GM12878 (cell line): ENCODE data around the gene KCNS1. TPM values are rescaled to one million over a fixed set of nuclear protein-coding genes. Genes with fewer than 3 reads are reported as not detected.

Experiments
- ATAC-seq: fragments of 200-7000 bp; cut with Tn5 transposase; 3 replicates; pipeline ENCODE4 v1.9.1; 2020; ENCODE audit warnings: mild to moderate bottlenecking, moderate library complexity
- BruUV-seq: library from RNA; stranded (reverse); fragments of 400-500 nt; replicated peaks from 2 replicates; lab custom pipeline; 2021; lab: Mats Ljungman, UMichigan
- CTCF ChIA-PET: fragments of 300-600 bp; sonication (Branson Sonifier 250); formaldehyde crosslinking; extraction: SDS; loops from one replicate; lab custom pipeline; 2021; ENCODE audit warnings: inconsistent platforms; lab: Yijun Ruan, JAX
- POLR2A ChIA-PET: fragments of 350-600 bp; formaldehyde crosslinking; extraction: SDS; loops from one replicate; lab custom pipeline; 2021; ENCODE audit warnings: inconsistent platforms; lab: Charles Lee
- RAD21 ChIA-PET: fragments of 300-600 bp; sonication (Branson Sonifier 250); formaldehyde crosslinking; loops from one replicate; lab custom pipeline; 2023; ENCODE audit warnings: antibody characterized with exemption; ENCODE audit not compliant: unreplicated experiment; lab: Charles Lee
- SMC1A ChIA-PET: fragments of 300-600 bp; sonication (Branson Sonifier 250); formaldehyde crosslinking; loops from one replicate; lab custom pipeline; 2023; ENCODE audit not compliant: unreplicated experiment, uncharacterized antibody; lab: Charles Lee
- DNase-seq: peaks from one replicate; pipeline ENCODE4 v3.0.0-alpha.2; 2011; ENCODE audit warnings: low read depth, low spot score
- FAIRE-seq: peaks from 3 replicates; lab custom pipeline; 2011; peaks lifted over from hg19 to GRCh38; lab: Jason Lieb, UNC
- H2AFZ ChIP-seq: 2 replicates; pipeline ENCODE4 v1.6.0; 2011; ENCODE audit warnings: low read depth, low read length, control low read depth; ENCODE audit not compliant: control insufficient read depth
- H3K27ac ChIP-seq: 2 replicates; pipeline ENCODE4 v1.5.1; 2011; ENCODE audit warnings: control low read depth; ENCODE audit not compliant: control insufficient read depth, insufficient read depth
- H3K27me3 ChIP-seq, 2 experiments: replicated peaks in 1 of 2; 2 replicates each; pipeline versions ENCODE4 v1.6.0 to v1.6.1; 2011; ENCODE audit warnings: low read length in 1 of 2; ENCODE audit not compliant: control insufficient read depth in 2 of 2, insufficient read depth in 2 of 2
- H3K36me3 ChIP-seq, 2 experiments: 2 replicates each; pipeline ENCODE4 v1.5.1; 2011; ENCODE audit warnings: low read length in 1 of 2; ENCODE audit not compliant: control insufficient read depth in 2 of 2, insufficient read depth in 2 of 2
- H3K4me1 ChIP-seq: 2 replicates; pipeline ENCODE4 v1.6.1; 2011; ENCODE audit warnings: mild to moderate bottlenecking, low read length, moderate library complexity, mixed read lengths; ENCODE audit not compliant: control insufficient read depth, insufficient read depth
- H3K4me2 ChIP-seq: 2 replicates; pipeline ENCODE4 v1.6.0; 2011; ENCODE audit warnings: control low read depth; ENCODE audit not compliant: control insufficient read depth, insufficient read depth
- H3K4me3 ChIP-seq: fragments of 200-600 bp; sonication (generic); 2 replicates; pipeline ENCODE4 v1.5.1; 2016
- H3K79me2 ChIP-seq: 2 replicates; pipeline ENCODE4 v1.6.0; 2011; ENCODE audit warnings: low read length; ENCODE audit not compliant: control insufficient read depth, insufficient read depth
- H3K9ac ChIP-seq: 2 replicates; pipeline ENCODE4 v1.8.0; 2011; ENCODE audit warnings: low read length, control low read depth, mixed read lengths; ENCODE audit not compliant: control insufficient read depth, insufficient read depth
- H3K9me3 ChIP-seq: replicated peaks from 3 replicates; pipeline ENCODE4 v1.5.1; 2011; ENCODE audit warnings: mild to moderate bottlenecking, low read length; ENCODE audit not compliant: control insufficient read depth, insufficient read depth
- H4K20me1 ChIP-seq: 2 replicates; pipeline ENCODE4 v1.6.0; 2011; ENCODE audit not compliant: control insufficient read depth, insufficient read depth
- CBFB ChIP-seq: IDR thresholded peaks from 2 replicates; pipeline ENCODE4 v1.6.1; 2016; ENCODE audit warnings: antibody characterized with exemption, low read depth
- CHD1 ChIP-seq: IDR thresholded peaks from 2 replicates; pipeline ENCODE4 v1.6.1; 2012; ENCODE audit warnings: low read depth, low read length, improper control_type of control experiment
- EZH2 ChIP-seq: IDR thresholded peaks from 2 replicates; pipeline ENCODE4 v1.6.1; 2012; ENCODE audit warnings: low read depth, mild to moderate bottlenecking, control low read depth, inconsistent platforms, low read length, borderline replicate concordance; ENCODE audit not compliant: control insufficient read depth
- FOXM1 ChIP-seq: IDR thresholded peaks from 2 replicates; pipeline ENCODE4 v1.6.1; 2012; ENCODE audit warnings: low read depth, mild to moderate bottlenecking, inconsistent platforms, low read length, moderate library complexity
- GABPA ChIP-seq: IDR thresholded peaks from 2 replicates; pipeline ENCODE4 v1.6.1; 2014; ENCODE audit warnings: antibody characterized with exemption, low read depth, mild to moderate bottlenecking, inconsistent platforms
- GATAD2B ChIP-seq: fragments of 450-650 bp; conservative IDR thresholded peaks from 2 replicates; pipeline ENCODE4 v1.6.1; 2017; ENCODE audit warnings: low read depth, mild to moderate bottlenecking, moderate library complexity
- JUND ChIP-seq: IDR thresholded peaks from 2 replicates; pipeline ENCODE4 v1.6.1; 2012; ENCODE audit warnings: low read depth, mild to moderate bottlenecking, low read length, improper control_type of control experiment, moderate library complexity
- RAD21 ChIP-seq: IDR thresholded peaks from 2 replicates; pipeline ENCODE4 v1.6.1; 2011; ENCODE audit warnings: mild to moderate bottlenecking, low read depth, low read length, moderate library complexity; ENCODE audit not compliant: insufficient read depth
- WGBS: methylation state at CpG from one replicate; pipeline ENCODE4 v1.1.6; 2016; ENCODE audit warnings: low lambda C conversion rate; ENCODE audit not compliant: insufficient replicate concordance, insufficient coverage; ENCODE audit errors: missing lambda C conversion rate; 5-methylcytosine and 5-hydroxymethylcytosine counted together
- in situ Hi-C: fragments of 300-500 bp; cut with MboI; formaldehyde crosslinking; loops from 9 replicates; pipeline ENCODE4 v1.14.3; 2018; ENCODE audit warnings: mixed read lengths
- intact Hi-C: fragments of 100-400 bp; cut with micrococcal nuclease; formaldehyde crosslinking; loops from one replicate; pipeline ENCODE4 v1.14.2; 2022; ENCODE audit not compliant: unreplicated experiment
- polyA plus RNA-seq, 11 experiments: library from polyadenylated mRNA; depleted of rRNA in 4 of 11; unstranded in 6 of 11; stranded (reverse) in 5 of 11; fragments of >200 nt; fragmentation: Nextera tagmentation in 4 of 11; fragmentation: Illumina TruSeq in 1 of 11; extraction: Ambion mirVana in 4 of 11; extraction: Trizol in 1 of 11; gene quantifications; 1 replicate in 1 of 11; 2 replicates in 10 of 11; pipeline versions ENCODE4 v1.2.1 to v1.2.3, GENCODE V29; 2011 to 2016; ENCODE audit warnings: inconsistent platforms in 2 of 11, missing spikeins in 2 of 11, low read depth in 1 of 11
- total RNA-seq, 4 experiments: library from RNA; depleted of rRNA in 3 of 4; stranded (reverse); fragments of >200 nt in 3 of 4; fragmentation: Illumina TruSeq in 1 of 4; extraction: Trizol in 1 of 4; gene quantifications; 2 replicates each; pipeline versions ENCODE4 v1.2.1 to v1.2.3, GENCODE V29; 2013 to 2021
- TF ChIP-seq, protein P1 (sequence below): fragments of 450-650 bp; IDR thresholded peaks from 2 replicates; pipeline ENCODE4 v1.6.1; 2017; ENCODE audit warnings: mild to moderate bottlenecking, moderate library complexity
- TF ChIP-seq, protein P2 (sequence below): IDR thresholded peaks from 2 replicates; pipeline ENCODE4 v1.6.1; 2012; ENCODE audit warnings: low read depth, low read length, improper control_type of control experiment
- TF ChIP-seq, protein P3 (sequence below): IDR thresholded peaks from 2 replicates; pipeline ENCODE4 v1.6.1; 2012; ENCODE audit warnings: low read length, inconsistent platforms
- TF ChIP-seq, protein P4 (sequence below): IDR thresholded peaks from 2 replicates; pipeline ENCODE4 v1.6.1; 2011; ENCODE audit warnings: mild to moderate bottlenecking, low read depth, low read length, moderate library complexity; ENCODE audit not compliant: insufficient replicate concordance

KCNS1 gene
- total and polyA plus RNA-seq, 10 of the 15 experiments (the other 5 are each of a cell fraction or from before 2014, with no cell fraction given) = not detected

DNA sequence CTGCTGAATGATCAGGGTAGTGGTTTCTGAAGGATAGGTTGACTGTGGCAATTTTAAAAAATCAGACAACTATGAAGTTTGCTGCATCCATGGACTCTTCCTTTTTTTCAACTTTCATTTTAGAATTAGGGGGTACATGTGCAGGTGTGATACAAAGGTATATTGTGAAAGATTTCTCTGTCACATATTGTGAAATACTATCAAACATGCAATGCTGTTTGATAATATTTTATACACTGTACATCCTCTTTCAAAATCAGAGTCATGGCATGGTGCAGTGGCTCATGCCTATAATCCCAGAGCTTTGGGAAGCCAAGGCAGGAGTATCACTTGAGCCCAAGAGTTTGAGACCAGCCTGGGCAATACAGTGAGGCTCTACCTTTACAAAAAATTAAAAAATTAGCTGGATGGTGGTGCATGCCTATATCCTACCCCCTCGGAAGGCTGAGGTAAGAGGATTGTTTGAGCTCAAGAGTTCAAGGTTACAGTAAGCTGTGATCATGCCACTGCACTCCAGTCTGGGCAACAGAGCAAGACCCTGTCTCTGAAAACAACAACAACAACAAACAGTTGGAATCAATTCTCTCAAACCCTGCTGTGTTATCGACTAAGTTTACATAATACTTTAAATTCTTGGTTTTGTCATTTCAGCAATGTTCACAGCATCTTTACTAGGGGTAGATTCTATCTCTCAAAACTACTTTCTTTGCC is 18.8 kb upstream of the KCNS1 start (continued):
- TF ChIP-seq, protein P1, sequence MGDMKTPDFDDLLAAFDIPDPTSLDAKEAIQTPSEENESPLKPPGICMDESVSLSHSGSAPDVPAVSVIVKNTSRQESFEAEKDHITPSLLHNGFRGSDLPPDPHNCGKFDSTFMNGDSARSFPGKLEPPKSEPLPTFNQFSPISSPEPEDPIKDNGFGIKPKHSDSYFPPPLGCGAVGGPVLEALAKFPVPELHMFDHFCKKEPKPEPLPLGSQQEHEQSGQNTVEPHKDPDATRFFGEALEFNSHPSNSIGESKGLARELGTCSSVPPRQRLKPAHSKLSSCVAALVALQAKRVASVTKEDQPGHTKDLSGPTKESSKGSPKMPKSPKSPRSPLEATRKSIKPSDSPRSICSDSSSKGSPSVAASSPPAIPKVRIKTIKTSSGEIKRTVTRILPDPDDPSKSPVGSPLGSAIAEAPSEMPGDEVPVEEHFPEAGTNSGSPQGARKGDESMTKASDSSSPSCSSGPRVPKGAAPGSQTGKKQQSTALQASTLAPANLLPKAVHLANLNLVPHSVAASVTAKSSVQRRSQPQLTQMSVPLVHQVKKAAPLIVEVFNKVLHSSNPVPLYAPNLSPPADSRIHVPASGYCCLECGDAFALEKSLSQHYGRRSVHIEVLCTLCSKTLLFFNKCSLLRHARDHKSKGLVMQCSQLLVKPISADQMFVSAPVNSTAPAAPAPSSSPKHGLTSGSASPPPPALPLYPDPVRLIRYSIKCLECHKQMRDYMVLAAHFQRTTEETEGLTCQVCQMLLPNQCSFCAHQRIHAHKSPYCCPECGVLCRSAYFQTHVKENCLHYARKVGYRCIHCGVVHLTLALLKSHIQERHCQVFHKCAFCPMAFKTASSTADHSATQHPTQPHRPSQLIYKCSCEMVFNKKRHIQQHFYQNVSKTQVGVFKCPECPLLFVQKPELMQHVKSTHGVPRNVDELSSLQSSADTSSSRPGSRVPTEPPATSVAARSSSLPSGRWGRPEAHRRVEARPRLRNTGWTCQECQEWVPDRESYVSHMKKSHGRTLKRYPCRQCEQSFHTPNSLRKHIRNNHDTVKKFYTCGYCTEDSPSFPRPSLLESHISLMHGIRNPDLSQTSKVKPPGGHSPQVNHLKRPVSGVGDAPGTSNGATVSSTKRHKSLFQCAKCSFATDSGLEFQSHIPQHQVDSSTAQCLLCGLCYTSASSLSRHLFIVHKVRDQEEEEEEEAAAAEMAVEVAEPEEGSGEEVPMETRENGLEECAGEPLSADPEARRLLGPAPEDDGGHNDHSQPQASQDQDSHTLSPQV = no peak
- TF ChIP-seq JUND = no peak
- TF ChIP-seq FOXM1 = no peak
- no peak for TF ChIP-seq CHD1

DNA sequence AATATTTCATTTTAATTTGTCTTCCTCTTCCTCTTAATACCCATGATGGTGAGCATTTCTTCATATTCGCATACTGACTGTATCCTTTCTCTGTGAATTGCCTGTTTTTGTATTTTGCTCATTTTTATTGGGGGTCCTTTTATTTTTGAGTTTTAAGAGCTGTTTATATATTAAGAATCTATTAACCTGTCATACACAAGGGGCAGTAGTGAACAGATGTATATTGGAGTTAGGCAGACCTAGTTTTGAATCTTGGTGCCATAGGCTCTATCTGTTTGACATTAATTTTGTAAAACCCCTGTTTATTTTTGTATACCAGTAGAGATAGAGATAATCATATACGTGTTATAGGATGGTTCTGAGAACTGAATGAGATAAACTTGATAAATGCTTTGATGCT is 17.1 kb upstream of the KCNS1 start:
- Histone ChIP-seq H3K9me3 (no peaks in the 10 kb centered on the region), H3K27me3 (no peaks in the 10 kb centered on the region; a peak in 2 of 4 replicates), H3K27ac (no peak overlapping the region), H2AFZ (no peak overlapping the region), H3K4me3 (no peak overlapping the region), H3K4me1 (no peaks in the 10 kb centered on the region), H3K4me2 (no peak overlapping the region), H3K36me3 (no peaks in the 10 kb centered on the region), H4K20me1 (no peaks in the 10 kb centered on the region), H3K9ac (no peak overlapping the region), H3K79me2 (no peaks in the 10 kb centered on the region)
- FAIRE-seq = no peak
- ChIA-PET CTCF (interaction anchor here (0.9 to 1.4 kb wide), 2 partner anchors 23 to 75 kb away, joined by 3 to 4 read pairs; no protein-coding TSS in a partner anchor), SMC1A (no interaction called here), POLR2A (no interaction called here), RAD21 (no interaction called here)
- in situ Hi-C loops = no loop called here
- intact Hi-C loops = no loop called here
- no peak for ATAC-seq
- 55% methylated on average over 2 of the region's 2 CpGs for WGBS
- BruUV-seq = no TSS peak
- DNase-seq = no peak
- TF ChIP-seq, protein P2, sequence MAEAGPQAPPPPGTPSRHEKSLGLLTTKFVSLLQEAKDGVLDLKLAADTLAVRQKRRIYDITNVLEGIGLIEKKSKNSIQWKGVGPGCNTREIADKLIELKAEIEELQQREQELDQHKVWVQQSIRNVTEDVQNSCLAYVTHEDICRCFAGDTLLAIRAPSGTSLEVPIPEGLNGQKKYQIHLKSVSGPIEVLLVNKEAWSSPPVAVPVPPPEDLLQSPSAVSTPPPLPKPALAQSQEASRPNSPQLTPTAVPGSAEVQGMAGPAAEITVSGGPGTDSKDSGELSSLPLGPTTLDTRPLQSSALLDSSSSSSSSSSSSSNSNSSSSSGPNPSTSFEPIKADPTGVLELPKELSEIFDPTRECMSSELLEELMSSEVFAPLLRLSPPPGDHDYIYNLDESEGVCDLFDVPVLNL = no peak
- TF ChIP-seq CBFB (no peak), EZH2 (no peak), GABPA (no peak), RAD21 (no peak), GATAD2B (no peak)
- TF ChIP-seq, protein P3, sequence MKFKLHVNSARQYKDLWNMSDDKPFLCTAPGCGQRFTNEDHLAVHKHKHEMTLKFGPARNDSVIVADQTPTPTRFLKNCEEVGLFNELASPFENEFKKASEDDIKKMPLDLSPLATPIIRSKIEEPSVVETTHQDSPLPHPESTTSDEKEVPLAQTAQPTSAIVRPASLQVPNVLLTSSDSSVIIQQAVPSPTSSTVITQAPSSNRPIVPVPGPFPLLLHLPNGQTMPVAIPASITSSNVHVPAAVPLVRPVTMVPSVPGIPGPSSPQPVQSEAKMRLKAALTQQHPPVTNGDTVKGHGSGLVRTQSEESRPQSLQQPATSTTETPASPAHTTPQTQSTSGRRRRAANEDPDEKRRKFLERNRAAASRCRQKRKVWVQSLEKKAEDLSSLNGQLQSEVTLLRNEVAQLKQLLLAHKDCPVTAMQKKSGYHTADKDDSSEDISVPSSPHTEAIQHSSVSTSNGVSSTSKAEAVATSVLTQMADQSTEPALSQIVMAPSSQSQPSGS = no peak
- TF ChIP-seq, protein P4, sequence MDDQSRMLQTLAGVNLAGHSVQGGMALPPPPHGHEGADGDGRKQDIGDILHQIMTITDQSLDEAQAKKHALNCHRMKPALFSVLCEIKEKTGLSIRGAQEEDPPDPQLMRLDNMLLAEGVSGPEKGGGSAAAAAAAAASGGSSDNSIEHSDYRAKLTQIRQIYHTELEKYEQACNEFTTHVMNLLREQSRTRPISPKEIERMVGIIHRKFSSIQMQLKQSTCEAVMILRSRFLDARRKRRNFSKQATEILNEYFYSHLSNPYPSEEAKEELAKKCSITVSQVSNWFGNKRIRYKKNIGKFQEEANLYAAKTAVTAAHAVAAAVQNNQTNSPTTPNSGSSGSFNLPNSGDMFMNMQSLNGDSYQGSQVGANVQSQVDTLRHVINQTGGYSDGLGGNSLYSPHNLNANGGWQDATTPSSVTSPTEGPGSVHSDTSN = no peak
